Measurements from ENCODE around the gene ART4. TPM values are rescaled to one million over a fixed set of nuclear protein-coding genes. Genes with fewer than 3 reads are reported as not detected.

The ART4 gene
- total RNA-seq, 1 donor from 2014 or later: not detected

DNA sequence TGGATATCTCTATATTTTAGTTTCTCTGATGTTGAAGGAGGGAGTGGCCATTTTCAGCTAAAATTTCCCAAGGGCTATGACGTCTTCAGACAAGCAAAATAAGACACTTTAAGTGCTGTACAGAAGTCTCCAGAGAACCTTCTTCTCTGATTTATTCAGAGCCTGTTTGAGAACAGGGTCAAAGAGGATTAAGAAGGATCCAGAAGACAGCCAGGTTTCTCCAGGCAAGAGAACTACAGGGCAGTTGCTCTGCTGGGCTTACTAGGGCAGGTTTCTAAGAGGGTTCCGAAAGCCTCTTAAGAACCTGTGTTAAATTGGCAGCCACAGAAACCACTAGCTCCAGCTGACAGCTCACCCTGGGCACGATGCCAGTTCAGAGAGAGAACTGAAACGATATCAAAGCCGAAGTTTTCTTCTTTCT lies 41.1 kb upstream of the ART4 start:
- Histone ChIP-seq H3K27me3 (ENCODE audit: control insufficient read depth, insufficient read depth, low read length) (no peaks in the 10 kb centered on the region), H3K36me3 (ENCODE audit: control insufficient read depth, insufficient read depth, low read length) (no peaks in the 10 kb centered on the region), H3K4me3 (ENCODE audit: low read depth, low read length) (no peak overlapping the region)
- DNase-seq (ENCODE audit: low read depth): peak; percentile 54
- TF ChIP-seq, protein P1, sequence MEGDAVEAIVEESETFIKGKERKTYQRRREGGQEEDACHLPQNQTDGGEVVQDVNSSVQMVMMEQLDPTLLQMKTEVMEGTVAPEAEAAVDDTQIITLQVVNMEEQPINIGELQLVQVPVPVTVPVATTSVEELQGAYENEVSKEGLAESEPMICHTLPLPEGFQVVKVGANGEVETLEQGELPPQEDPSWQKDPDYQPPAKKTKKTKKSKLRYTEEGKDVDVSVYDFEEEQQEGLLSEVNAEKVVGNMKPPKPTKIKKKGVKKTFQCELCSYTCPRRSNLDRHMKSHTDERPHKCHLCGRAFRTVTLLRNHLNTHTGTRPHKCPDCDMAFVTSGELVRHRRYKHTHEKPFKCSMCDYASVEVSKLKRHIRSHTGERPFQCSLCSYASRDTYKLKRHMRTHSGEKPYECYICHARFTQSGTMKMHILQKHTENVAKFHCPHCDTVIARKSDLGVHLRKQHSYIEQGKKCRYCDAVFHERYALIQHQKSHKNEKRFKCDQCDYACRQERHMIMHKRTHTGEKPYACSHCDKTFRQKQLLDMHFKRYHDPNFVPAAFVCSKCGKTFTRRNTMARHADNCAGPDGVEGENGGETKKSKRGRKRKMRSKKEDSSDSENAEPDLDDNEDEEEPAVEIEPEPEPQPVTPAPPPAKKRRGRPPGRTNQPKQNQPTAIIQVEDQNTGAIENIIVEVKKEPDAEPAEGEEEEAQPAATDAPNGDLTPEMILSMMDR (IDR thresholded peaks at IDR 0.05; ENCODE audit: insufficient read depth, low read length, poor library complexity, severe bottlenecking): no peak

DNA sequence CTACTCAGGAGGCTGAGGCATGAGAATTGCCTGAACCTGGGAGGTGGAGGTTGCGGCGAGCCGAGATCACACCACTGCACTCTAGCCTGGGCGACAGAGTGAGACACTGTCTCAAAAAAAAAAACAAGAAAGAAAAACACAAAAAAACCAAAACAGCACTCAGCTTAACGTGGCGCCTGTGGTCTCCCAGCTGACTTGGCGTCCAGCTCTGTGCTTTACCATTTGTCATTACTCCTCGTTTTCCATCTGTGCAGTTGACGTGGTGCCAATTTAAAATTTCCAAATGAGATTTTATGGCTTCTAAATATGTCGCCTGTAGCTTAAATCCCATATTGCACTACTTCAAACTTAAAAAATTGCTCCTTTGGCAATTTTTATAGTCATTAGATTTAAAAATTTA lies 40.4 kb upstream of the ART4 start:
- Histone ChIP-seq H3K36me3 (ENCODE audit: control insufficient read depth, insufficient read depth, low read length) (no peaks in the 10 kb centered on the region), H3K27me3 (ENCODE audit: control insufficient read depth, insufficient read depth, low read length) (no peaks in the 10 kb centered on the region), H3K4me3 (ENCODE audit: low read depth, low read length) (no peak overlapping the region)
- no peak for DNase-seq (ENCODE audit: low read depth)
- TF ChIP-seq, protein P1 (IDR thresholded peaks at IDR 0.05; ENCODE audit: insufficient read depth, low read length, poor library complexity, severe bottlenecking): no peak

DNA sequence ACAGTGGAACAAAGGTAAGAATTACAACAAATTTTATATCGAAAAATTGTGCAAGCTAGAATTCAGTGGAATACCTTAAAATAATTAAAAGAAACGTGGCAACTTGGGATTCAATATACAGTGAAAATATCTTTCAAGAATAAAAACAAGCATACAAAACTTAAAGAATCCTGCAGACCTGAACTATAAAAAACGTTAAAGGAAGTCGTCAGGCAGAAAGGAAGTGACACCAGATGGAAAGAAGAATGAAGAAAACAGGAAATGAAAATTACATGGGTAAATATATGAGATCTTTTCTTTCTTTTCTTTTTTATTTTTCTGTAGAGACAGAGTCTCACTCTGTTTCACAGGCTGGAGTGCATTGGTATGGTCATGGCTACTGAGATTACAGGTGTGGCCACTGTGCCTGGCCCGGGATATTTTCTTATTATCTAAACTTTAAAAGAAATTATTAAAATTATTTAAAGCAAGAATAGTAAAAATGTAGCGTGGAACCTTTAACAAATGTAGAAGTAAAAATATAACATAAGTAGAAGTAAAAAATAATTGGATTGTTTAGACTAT lies 37.6 kb upstream of the ART4 start:
- no peak overlapping the region for H3K4me3 ChIP-seq (ENCODE audit: low read depth, low read length)
- DNase-seq (ENCODE audit: low read depth): no peak
- TF ChIP-seq, protein P1 (IDR thresholded peaks at IDR 0.05; ENCODE audit: insufficient read depth, low read length, poor library complexity, severe bottlenecking): no peak
- no peaks in the 10 kb centered on the region for H3K36me3 ChIP-seq (ENCODE audit: control insufficient read depth, insufficient read depth, low read length)
- H3K27me3 ChIP-seq (ENCODE audit: control insufficient read depth, insufficient read depth, low read length): no peaks in the 10 kb centered on the region

DNA sequence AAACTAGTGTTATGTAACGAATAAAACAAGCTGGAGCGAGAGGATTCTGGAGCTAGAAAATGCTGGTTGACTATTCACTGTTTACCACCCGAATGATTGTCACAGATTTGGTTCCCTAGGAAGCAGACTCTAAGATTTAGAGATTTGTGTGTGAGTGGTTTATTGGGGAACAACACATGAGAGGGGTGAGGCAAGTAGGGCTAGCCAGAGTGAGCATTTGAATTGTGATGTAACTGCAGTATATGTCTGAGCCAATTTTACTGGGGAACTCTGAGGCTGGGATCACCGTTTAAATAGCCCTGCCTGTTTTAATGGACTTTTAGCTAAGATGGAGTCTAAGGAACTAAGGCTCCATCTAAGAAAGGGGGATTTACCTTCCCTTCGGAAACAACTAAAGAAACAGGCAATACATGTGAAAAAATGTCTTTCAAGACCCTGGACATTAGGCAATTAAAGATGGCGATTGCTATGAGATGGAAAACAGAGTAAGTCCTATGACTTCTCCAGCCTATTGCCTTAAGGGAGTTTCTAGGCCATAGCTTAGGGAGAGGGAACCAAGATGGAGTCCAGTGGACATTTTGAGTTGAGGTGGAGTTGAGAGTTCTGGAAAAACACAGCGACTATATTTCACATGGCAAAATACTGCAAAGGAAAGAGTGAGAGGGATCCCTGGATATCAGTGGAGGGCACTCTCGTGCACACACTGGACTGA lies 36.1 kb upstream of the ART4 start:
- DNase-seq (ENCODE audit: low read depth): no peak
- no peak overlapping the region for H3K4me3 ChIP-seq (ENCODE audit: low read depth, low read length)
- H3K36me3 ChIP-seq (ENCODE audit: control insufficient read depth, insufficient read depth, low read length): no peaks in the 10 kb centered on the region
- TF ChIP-seq, protein P1 (IDR thresholded peaks at IDR 0.05; ENCODE audit: insufficient read depth, low read length, poor library complexity, severe bottlenecking): no peak
- H3K27me3 ChIP-seq (ENCODE audit: control insufficient read depth, insufficient read depth, low read length): no peaks in the 10 kb centered on the region

DNA sequence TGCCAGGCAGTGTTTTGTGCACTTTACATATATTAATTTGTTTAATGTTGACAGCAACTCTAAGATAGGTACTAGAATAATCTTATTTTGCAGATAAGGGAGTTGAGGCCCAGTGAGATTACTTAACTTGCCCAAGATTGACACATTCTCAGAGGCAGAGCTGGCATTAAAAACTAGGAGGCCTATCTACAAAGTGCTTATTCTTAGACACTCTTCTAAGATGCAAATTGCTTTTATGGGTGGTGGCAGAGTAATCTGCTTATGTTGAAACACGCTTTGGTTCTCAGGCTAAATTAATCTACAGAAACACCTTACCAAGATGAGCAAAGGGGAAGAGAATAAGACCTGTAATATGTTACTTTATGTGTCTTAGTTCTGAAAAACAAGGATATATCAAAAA lies 35.2 kb upstream of the ART4 start:
- no peak overlapping the region for H3K4me3 ChIP-seq (ENCODE audit: low read depth, low read length)
- H3K36me3 ChIP-seq (ENCODE audit: control insufficient read depth, insufficient read depth, low read length): no peaks in the 10 kb centered on the region
- no peaks in the 10 kb centered on the region for H3K27me3 ChIP-seq (ENCODE audit: control insufficient read depth, insufficient read depth, low read length)
- TF ChIP-seq, protein P1 (IDR thresholded peaks at IDR 0.05; ENCODE audit: insufficient read depth, low read length, poor library complexity, severe bottlenecking): no peak
- DNase-seq (ENCODE audit: low read depth): no peak

DNA sequence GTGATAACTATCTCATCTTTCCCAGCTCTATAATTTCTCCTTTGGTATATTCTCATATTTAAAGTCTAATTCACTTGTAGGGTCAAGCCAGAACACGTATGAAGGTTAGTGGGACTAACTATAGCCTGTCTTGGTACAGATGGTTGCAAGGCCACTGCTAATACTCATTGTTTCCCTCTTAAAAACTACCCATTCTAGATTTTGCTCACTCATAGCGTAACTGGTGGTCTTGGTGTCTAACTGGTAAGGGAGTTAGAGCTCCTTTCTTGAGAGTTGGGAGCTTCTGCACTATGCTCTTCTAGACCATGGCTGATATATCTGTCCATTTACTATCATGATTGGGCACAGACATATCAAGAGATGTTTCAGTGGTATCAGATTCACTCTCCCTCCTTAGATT lies 33.5 kb upstream of the ART4 start:
- no peak for DNase-seq (ENCODE audit: low read depth)
- TF ChIP-seq, protein P1 (IDR thresholded peaks at IDR 0.05; ENCODE audit: insufficient read depth, low read length, poor library complexity, severe bottlenecking): no peak
- H3K27me3 ChIP-seq (ENCODE audit: control insufficient read depth, insufficient read depth, low read length): no peaks in the 10 kb centered on the region
- H3K36me3 ChIP-seq (ENCODE audit: control insufficient read depth, insufficient read depth, low read length): no peaks in the 10 kb centered on the region
- no peak overlapping the region for H3K4me3 ChIP-seq (ENCODE audit: low read depth, low read length)
